Measurements from ENCODE around the gene MSI1. TPM values are rescaled to one million over a fixed set of nuclear protein-coding genes. Genes with fewer than 3 reads are reported as not detected.

Gene MSI1
- total RNA-seq, 1 experiment from 2014 or later = 4.1 TPM

Other genes starting within 250 kb of the MSI1 start
- gene GCN1, start 174.4 kb downstream of the MSI1 start, total RNA-seq (2021; ENCODE audit: unreplicated experiment) = 175 TPM
- 2,628 TPM for gene RPLP0, start 168.1 kb downstream of the MSI1 start, total RNA-seq (2021; ENCODE audit: unreplicated experiment)
- 484 TPM for gene PXN, start 103.4 kb downstream of the MSI1 start, total RNA-seq (2021; ENCODE audit: unreplicated experiment)
- 2,061 TPM for gene RNU4-2, start 77.3 kb downstream of the MSI1 start, total RNA-seq (2021; ENCODE audit: unreplicated experiment)
- 1,565 TPM for gene RNU4-1, start 75.9 kb downstream of the MSI1 start, total RNA-seq (2021; ENCODE audit: unreplicated experiment)
- 1.5 TPM for gene SIRT4, start 66.8 kb downstream of the MSI1 start, total RNA-seq (2021; ENCODE audit: unreplicated experiment)
- 0.69 TPM for gene PLA2G1B, start 41.4 kb downstream of the MSI1 start, total RNA-seq (2021; ENCODE audit: unreplicated experiment)
- gene COX6A1, start 68.9 kb upstream of the MSI1 start, total RNA-seq (2021; ENCODE audit: unreplicated experiment) = 557 TPM
- 23.9 TPM for gene TRIAP1, start 77.2 kb upstream of the MSI1 start, total RNA-seq (2021; ENCODE audit: unreplicated experiment)
- gene GATC, start 77.3 kb upstream of the MSI1 start, total RNA-seq (2021; ENCODE audit: unreplicated experiment) = 34.7 TPM
- 269 TPM for gene SRSF9, start 100.6 kb upstream of the MSI1 start, total RNA-seq (2021; ENCODE audit: unreplicated experiment)
- gene DYNLL1, start 126.9 kb upstream of the MSI1 start, total RNA-seq (2021; ENCODE audit: unreplicated experiment) = 482 TPM
- gene COQ5, start 160.0 kb upstream of the MSI1 start, total RNA-seq (2021; ENCODE audit: unreplicated experiment) = 42.9 TPM
- 177 TPM for gene RNF10, start 165.2 kb upstream of the MSI1 start, total RNA-seq (2021; ENCODE audit: unreplicated experiment)
- gene POP5, start 212.2 kb upstream of the MSI1 start, total RNA-seq (2021; ENCODE audit: unreplicated experiment) = 43.7 TPM

Data from Panc1 (cell line).